Measurements from ENCODE around the gene NAALADL1. TPM values are rescaled to one million over a fixed set of nuclear protein-coding genes. Genes with fewer than 3 reads are reported as not detected.

NAALADL1 gene
- total RNA-seq, 5 donors from 2014 or later (not counting 1 experiment from before 2014, with no cell fraction given): 10.2 to 30.1 (median 26.1) TPM

DNA sequence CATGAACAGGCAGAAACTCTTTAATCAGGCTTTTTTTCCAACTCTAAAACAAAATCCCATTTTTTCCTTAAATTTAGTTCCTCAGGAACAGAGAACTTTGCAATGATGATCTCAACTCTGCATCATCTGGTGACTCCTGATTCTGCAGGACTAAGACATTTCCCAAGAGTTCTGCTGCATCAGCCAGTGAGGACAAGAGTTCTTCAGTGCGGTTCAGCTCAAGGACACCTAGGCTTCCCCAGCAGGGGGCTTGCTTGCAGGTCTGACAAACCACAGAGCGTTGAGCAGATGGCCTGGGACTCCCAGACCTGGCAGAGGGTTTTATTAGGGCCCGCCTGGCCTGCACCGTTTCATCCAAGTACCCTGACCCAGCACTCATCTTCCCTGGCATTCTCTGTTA, 19.1 kb upstream of the NAALADL1 start:
- Histone ChIP-seq H3K27ac (ENCODE audit: low read length) (no peak overlapping the region), H3K36me3 (ENCODE audit: control insufficient read depth in 2 of 2, extremely low read depth in 1 of 2, insufficient read depth in 1 of 2, low read length in 1 of 2) (no peaks in the 10 kb centered on the region), H3K27me3 (replicated peaks in 1 of 2; ENCODE audit: control insufficient read depth in 2 of 2, extremely low read depth in 1 of 2, insufficient read depth in 2 of 2, low read length in 1 of 2) (no peaks in the 10 kb centered on the region), H3K4me1 (ENCODE audit: control insufficient read depth in 1 of 2, extremely low read depth in 1 of 2, insufficient read depth in 2 of 2, low read length in 2 of 2) (peaks cover 0 to 9% of the 10 kb centered on the region in 2 experiments), H3K4me3 (ENCODE audit: control insufficient read depth in 1 of 2, extremely low read depth in 1 of 2, low read length in 1 of 2) (no peak overlapping the region), H3K9me3 (no peaks in the 10 kb centered on the region)
- Mint-ChIP-seq H3K4me1 (peaks cover 6 to 10% (median 10%) of the 10 kb centered on the region in 3 donors), H3K9me3 (no peaks in the 10 kb centered on the region), H3K27me3 (no peaks in the 10 kb centered on the region), H3K27ac (no peak overlapping the region), H3K36me3 (no peaks in the 10 kb centered on the region), H3K4me3 (no peak overlapping the region)
- no peak for ATAC-seq (replicated peaks in 1 of 4)
- ChIA-PET CTCF (no interaction called here), POLR2A (no interaction called here)
- WGBS (ENCODE audit: insufficient coverage): 88% methylated on average over 3 of the region's 4 CpGs
- DNase-seq: no peak

- ATAC-seq (replicated peaks in 1 of 4) (no peak), DNase-seq (no peak)
- H3K9me3 ChIP-seq: no peaks in the 10 kb centered on the region
- H3K4me3 ChIP-seq (ENCODE audit: control insufficient read depth in 1 of 2, extremely low read depth in 1 of 2, low read length in 1 of 2): no peak overlapping the region
- 80% methylated on average over 1 of the region's 1 CpG for WGBS (ENCODE audit: insufficient coverage)
- POLR2A ChIA-PET: no interaction called here
- H3K4me1 ChIP-seq (ENCODE audit: control insufficient read depth in 1 of 2, extremely low read depth in 1 of 2, insufficient read depth in 2 of 2, low read length in 2 of 2): no peaks in the 10 kb centered on the region
- no peak overlapping the region for H3K27ac Mint-ChIP-seq
- no peaks in the 10 kb centered on the region for H3K27me3 Mint-ChIP-seq
- no peaks in the 10 kb centered on the region for H3K36me3 ChIP-seq (ENCODE audit: control insufficient read depth in 2 of 2, extremely low read depth in 1 of 2, insufficient read depth in 1 of 2, low read length in 1 of 2)
- H3K27me3 ChIP-seq (replicated peaks in 1 of 2; ENCODE audit: control insufficient read depth in 2 of 2, extremely low read depth in 1 of 2, insufficient read depth in 2 of 2, low read length in 1 of 2): no peaks in the 10 kb centered on the region
- H3K36me3 Mint-ChIP-seq: no peaks in the 10 kb centered on the region
- H3K4me1 Mint-ChIP-seq: no peaks in the 10 kb centered on the region
- H3K27ac ChIP-seq (ENCODE audit: low read length): no peak overlapping the region
- no peaks in the 10 kb centered on the region for H3K9me3 Mint-ChIP-seq
- CTCF ChIA-PET: interaction anchor here in 1 of 2 donors (0.7 kb wide), 1 partner anchor 52 kb away, joined by 4 read pairs; no protein-coding TSS in a partner anchor
- no peak overlapping the region for H3K4me3 Mint-ChIP-seq
These were observed 14.2 kb upstream of the NAALADL1 start for GRCh38 chr11:65072631-65072966.

GRCh38 chr11:65071907-65072630, 13.7 kb upstream of the NAALADL1 start:
- no peak for DNase-seq
- no peak overlapping the region for H3K27ac ChIP-seq (ENCODE audit: low read length)
- no peaks in the 10 kb centered on the region for H3K27me3 ChIP-seq (replicated peaks in 1 of 2; ENCODE audit: control insufficient read depth in 2 of 2, extremely low read depth in 1 of 2, insufficient read depth in 2 of 2, low read length in 1 of 2)
- Mint-ChIP-seq H3K27me3 (no peaks in the 10 kb centered on the region), H3K9me3 (no peaks in the 10 kb centered on the region), H3K4me3 (no peak overlapping the region), H3K36me3 (no peaks in the 10 kb centered on the region), H3K27ac (no peak overlapping the region), H3K4me1 (no peaks in the 10 kb centered on the region)
- 77% methylated on average over 2 of the region's 4 CpGs for WGBS (ENCODE audit: insufficient coverage)
- H3K9me3 ChIP-seq: no peaks in the 10 kb centered on the region
- no peaks in the 10 kb centered on the region for H3K36me3 ChIP-seq (ENCODE audit: control insufficient read depth in 2 of 2, extremely low read depth in 1 of 2, insufficient read depth in 1 of 2, low read length in 1 of 2)
- no peak for ATAC-seq (replicated peaks in 1 of 4)
- POLR2A ChIA-PET: no interaction called here
- H3K4me3 ChIP-seq (ENCODE audit: control insufficient read depth in 1 of 2, extremely low read depth in 1 of 2, low read length in 1 of 2): no peak overlapping the region
- no peaks in the 10 kb centered on the region for H3K4me1 ChIP-seq (ENCODE audit: control insufficient read depth in 1 of 2, extremely low read depth in 1 of 2, insufficient read depth in 2 of 2, low read length in 2 of 2)
- CTCF ChIA-PET: interaction anchor here in 1 of 2 donors (0.7 kb wide), 1 partner anchor 52 kb away, joined by 4 read pairs; no protein-coding TSS in a partner anchor

DNA sequence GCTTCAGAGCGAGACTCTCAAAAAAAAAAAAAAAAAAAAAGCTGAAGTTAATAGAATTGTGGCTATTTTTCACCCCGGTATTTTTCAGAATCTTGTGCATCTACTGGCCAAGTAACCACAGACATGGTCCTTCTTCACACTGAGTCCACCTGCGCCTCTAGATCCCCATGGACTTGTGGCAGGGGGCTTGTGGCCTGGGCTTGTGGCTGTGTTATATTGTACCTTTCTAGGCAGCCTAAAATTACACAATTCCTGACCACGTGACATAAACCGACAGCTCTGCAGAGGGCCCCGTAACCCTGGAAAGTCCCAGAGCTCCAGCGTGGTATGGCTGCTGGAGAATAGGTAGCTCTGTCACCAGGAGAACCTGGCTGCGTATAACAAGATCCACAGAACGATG, 10.9 kb upstream of the NAALADL1 start:
- no peaks in the 10 kb centered on the region for H3K9me3 ChIP-seq
- no peak overlapping the region for H3K27ac Mint-ChIP-seq
- WGBS (ENCODE audit: insufficient coverage): 41% methylated on average over 4 of the region's 9 CpGs
- no peaks in the 10 kb centered on the region for H3K4me1 Mint-ChIP-seq
- H3K36me3 Mint-ChIP-seq: no peaks in the 10 kb centered on the region
- H3K4me3 ChIP-seq (ENCODE audit: control insufficient read depth in 1 of 2, extremely low read depth in 1 of 2, low read length in 1 of 2): no peak overlapping the region
- H3K4me3 Mint-ChIP-seq: no peak overlapping the region
- no peak overlapping the region for H3K27ac ChIP-seq (ENCODE audit: low read length)
- ATAC-seq (replicated peaks in 1 of 4) (no peak), DNase-seq (no peak)
- H3K36me3 ChIP-seq (ENCODE audit: control insufficient read depth in 2 of 2, extremely low read depth in 1 of 2, insufficient read depth in 1 of 2, low read length in 1 of 2): no peaks in the 10 kb centered on the region
- H3K27me3 Mint-ChIP-seq: no peaks in the 10 kb centered on the region
- no peaks in the 10 kb centered on the region for H3K9me3 Mint-ChIP-seq
- H3K4me1 ChIP-seq (ENCODE audit: control insufficient read depth in 1 of 2, extremely low read depth in 1 of 2, insufficient read depth in 2 of 2, low read length in 2 of 2): no peaks in the 10 kb centered on the region
- ChIA-PET CTCF (interaction anchor here in 1 of 2 donors (0.6 kb wide), 1 partner anchor 459 kb away, joined by 3 read pairs; no protein-coding TSS in a partner anchor), POLR2A (interaction anchor here in 1 of 2 donors (0.6 kb wide), 1 partner anchor 105 kb away, joined by 5 read pairs; no protein-coding TSS in a partner anchor)
- H3K27me3 ChIP-seq (replicated peaks in 1 of 2; ENCODE audit: control insufficient read depth in 2 of 2, extremely low read depth in 1 of 2, insufficient read depth in 2 of 2, low read length in 1 of 2): peaks cover 0 to 5% of the 10 kb centered on the region in 2 experiments

DNA sequence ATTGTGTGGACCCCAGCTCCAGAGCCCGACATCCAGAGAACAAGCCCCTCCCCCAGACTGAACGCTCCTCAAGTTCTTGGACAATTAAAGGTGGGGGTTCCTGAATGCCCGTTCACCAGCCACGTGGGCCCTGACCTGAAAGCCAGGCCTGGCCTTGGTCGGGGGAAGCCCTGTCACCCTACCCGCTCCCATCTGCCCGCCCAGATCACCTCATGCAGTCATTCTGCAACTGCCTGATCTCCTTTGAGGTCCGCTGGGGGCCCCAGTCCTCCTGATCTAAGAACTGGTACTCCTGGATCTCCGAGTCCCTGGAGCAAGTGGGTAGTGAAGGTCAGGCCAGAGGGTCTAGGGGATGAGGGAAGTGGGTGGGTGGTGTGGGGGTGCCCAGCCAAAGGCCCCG, 9.1 kb upstream of the NAALADL1 start:
- Mint-ChIP-seq H3K27me3 (no peaks in the 10 kb centered on the region), H3K4me3 (no peak overlapping the region)
- no peaks in the 10 kb centered on the region for H3K36me3 ChIP-seq (ENCODE audit: control insufficient read depth in 2 of 2, extremely low read depth in 1 of 2, insufficient read depth in 1 of 2, low read length in 1 of 2)

DNA sequence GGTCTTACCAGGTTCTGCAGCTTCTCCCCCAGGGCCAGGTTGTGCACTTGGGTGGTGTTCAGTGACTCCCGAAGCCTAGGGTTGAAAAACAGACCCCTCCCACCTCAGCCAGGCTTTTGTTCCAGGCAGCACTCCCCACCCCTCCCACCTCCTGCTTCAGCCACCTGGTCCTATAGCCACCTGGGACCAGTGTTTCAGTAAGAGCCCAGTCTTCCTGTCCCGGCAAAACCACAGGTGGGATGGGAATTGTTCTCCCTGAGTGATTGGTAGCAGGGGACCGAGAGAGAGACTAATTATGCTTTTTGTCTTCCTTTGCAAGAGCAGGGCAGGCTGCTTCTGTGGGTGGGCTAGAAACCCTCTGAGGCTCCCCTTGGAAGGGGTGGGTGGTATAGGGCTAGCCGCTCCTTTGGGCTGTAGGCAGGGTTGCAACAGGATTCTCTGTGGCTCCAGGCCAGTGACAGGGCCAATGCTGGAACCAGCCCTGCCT, 8.5 kb upstream of the NAALADL1 start:
- no peak overlapping the region for H3K4me3 Mint-ChIP-seq
- Histone ChIP-seq H3K4me1 (ENCODE audit: control insufficient read depth in 1 of 2, extremely low read depth in 1 of 2, insufficient read depth in 2 of 2, low read length in 2 of 2) (no peaks in the 10 kb centered on the region), H3K27ac (ENCODE audit: low read length) (no peak overlapping the region), H3K4me3 (ENCODE audit: control insufficient read depth in 1 of 2, extremely low read depth in 1 of 2, low read length in 1 of 2) (no peak overlapping the region), H3K27me3 (replicated peaks in 1 of 2; ENCODE audit: control insufficient read depth in 2 of 2, extremely low read depth in 1 of 2, insufficient read depth in 2 of 2, low read length in 1 of 2) (peaks cover 0 to 13% of the 10 kb centered on the region in 2 experiments), H3K9me3 (no peaks in the 10 kb centered on the region), H3K36me3 (ENCODE audit: control insufficient read depth in 2 of 2, extremely low read depth in 1 of 2, insufficient read depth in 1 of 2, low read length in 1 of 2) (no peaks in the 10 kb centered on the region)
- ChIA-PET CTCF (no interaction called here), POLR2A (no interaction called here)
- DNase-seq: no peak
- no peaks in the 10 kb centered on the region for H3K9me3 Mint-ChIP-seq
- H3K27ac Mint-ChIP-seq: no peak overlapping the region
- no peak for ATAC-seq (replicated peaks in 1 of 4)
- WGBS (ENCODE audit: insufficient coverage): 92% methylated on average over 4 of the region's 4 CpGs
- no peaks in the 10 kb centered on the region for H3K36me3 Mint-ChIP-seq
- H3K4me1 Mint-ChIP-seq: no peaks in the 10 kb centered on the region
- H3K27me3 Mint-ChIP-seq: no peaks in the 10 kb centered on the region

More for the DNA sequence above, 9.1 kb upstream of the NAALADL1 start:
- WGBS (ENCODE audit: insufficient coverage): 84% methylated on average over 8 of the region's 10 CpGs
- no peaks in the 10 kb centered on the region for H3K4me1 Mint-ChIP-seq
- Histone ChIP-seq H3K27me3 (replicated peaks in 1 of 2; ENCODE audit: control insufficient read depth in 2 of 2, extremely low read depth in 1 of 2, insufficient read depth in 2 of 2, low read length in 1 of 2) (peaks cover 0 to 10% of the 10 kb centered on the region in 2 experiments), H3K4me1 (ENCODE audit: control insufficient read depth in 1 of 2, extremely low read depth in 1 of 2, insufficient read depth in 2 of 2, low read length in 2 of 2) (no peaks in the 10 kb centered on the region), H3K9me3 (no peaks in the 10 kb centered on the region), H3K27ac (ENCODE audit: low read length) (no peak overlapping the region), H3K4me3 (ENCODE audit: control insufficient read depth in 1 of 2, extremely low read depth in 1 of 2, low read length in 1 of 2) (no peak overlapping the region)
- H3K9me3 Mint-ChIP-seq: no peaks in the 10 kb centered on the region
- DNase-seq (no peak), ATAC-seq (replicated peaks in 1 of 4) (no peak)
- CTCF ChIA-PET: no interaction called here
- POLR2A ChIA-PET: no interaction called here
- no peaks in the 10 kb centered on the region for H3K36me3 Mint-ChIP-seq
- no peak overlapping the region for H3K27ac Mint-ChIP-seq
